Muscle layer of duodenum (tissue), 2 donors: ENCODE results near the gene INTS7.
"Not testable (repeated sequence)": the region's sequence is repeated elsewhere in the genome, so short reads cannot be mapped to it uniquely, and the experiment has no call there.

Experiments used
- H3K27ac ChIP-seq: one replicate; pipeline ENCODE4 v1.7.0; 2013; ENCODE audit warnings: mild to moderate bottlenecking, low read length
- H3K27me3 ChIP-seq: one replicate; pipeline ENCODE4 v1.7.0; 2013; ENCODE audit warnings: low read depth, mild to moderate bottlenecking, control low read depth, low read length
- H3K36me3 ChIP-seq, 2 donors: one replicate each; pipeline ENCODE4 v1.7.0; 2013; ENCODE audit warnings: low read length in 2 of 2, control low read depth in 1 of 2, mild to moderate bottlenecking in 1 of 2; ENCODE audit not compliant: insufficient read depth in 2 of 2, control insufficient read depth in 1 of 2
- H3K4me1 ChIP-seq, 2 donors: one replicate each; pipeline ENCODE4 v1.7.0; 2013; ENCODE audit warnings: low read length in 2 of 2, mild to moderate bottlenecking in 2 of 2, control low read depth in 1 of 2, moderate library complexity in 1 of 2; ENCODE audit not compliant: insufficient read depth in 2 of 2, control insufficient read depth in 1 of 2
- H3K4me3 ChIP-seq, 2 donors: one replicate each; pipeline ENCODE4 v1.7.0; 2013; ENCODE audit warnings: low read length in 2 of 2, low read depth in 1 of 2, mild to moderate bottlenecking in 1 of 2
- H3K9me3 ChIP-seq, 2 donors: one replicate each; pipeline ENCODE4 v1.7.0; 2013; ENCODE audit warnings: low read length in 2 of 2, control low read depth in 1 of 2, mild to moderate bottlenecking in 1 of 2; ENCODE audit not compliant: control insufficient read depth in 1 of 2
- donor health status: healthy.

Gene INTS7

DNA sequence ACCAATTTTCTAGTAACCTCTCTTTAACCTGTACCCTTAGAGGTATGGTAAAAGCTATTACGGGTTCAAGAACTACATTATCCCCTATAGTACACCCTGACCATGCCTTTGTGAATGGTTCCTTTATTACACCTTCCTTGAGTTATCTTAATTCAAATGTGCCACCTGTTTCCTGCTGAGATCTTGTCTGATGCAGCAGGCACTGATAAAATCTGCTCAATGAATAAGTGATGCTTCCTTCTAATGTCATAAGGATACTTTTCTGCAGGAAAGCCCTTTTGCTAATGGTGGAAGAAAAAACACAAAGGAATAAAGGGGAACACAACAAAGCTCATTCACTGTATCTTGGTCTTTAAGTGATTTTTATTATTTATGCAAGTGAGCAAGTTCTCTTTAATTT is 25.8 kb downstream of the INTS7 start:
- Histone ChIP-seq H3K4me3 (no peak overlapping the region), H3K27ac (no peak overlapping the region), H3K27me3 (no peaks in the 10 kb centered on the region), H3K36me3 (peaks cover 3 to 4% of the 10 kb centered on the region in 2 donors), H3K4me1 (no peaks in the 10 kb centered on the region), H3K9me3 (no peaks in the 10 kb centered on the region)

DNA sequence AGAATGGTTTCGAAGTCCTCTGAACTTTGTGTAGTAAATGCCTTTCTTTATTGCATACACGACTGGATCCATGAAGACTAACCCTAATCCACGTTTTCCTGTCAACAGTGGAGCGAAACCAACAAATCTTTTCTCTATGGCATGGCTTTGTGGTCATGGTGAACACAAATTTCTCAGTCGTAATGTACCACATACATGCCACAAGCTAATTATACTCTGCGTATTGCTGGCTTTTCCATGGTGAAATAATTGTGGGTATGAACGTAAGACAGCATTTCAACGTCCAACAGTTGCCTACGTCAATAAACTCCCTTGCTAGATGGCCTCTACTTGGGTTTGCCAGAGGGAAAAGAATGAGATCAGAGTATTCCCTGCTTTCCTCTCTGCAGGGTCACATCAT is 27.5 kb downstream of the INTS7 start:
- H3K9me3 ChIP-seq = no peaks in the 10 kb centered on the region
- H3K4me1 ChIP-seq = no peaks in the 10 kb centered on the region
- H3K36me3 ChIP-seq = peaks cover 3 to 4% of the 10 kb centered on the region in 2 donors
- no peak overlapping the region for H3K27ac ChIP-seq
- H3K27me3 ChIP-seq = no peaks in the 10 kb centered on the region
- no peak overlapping the region for H3K4me3 ChIP-seq

DNA sequence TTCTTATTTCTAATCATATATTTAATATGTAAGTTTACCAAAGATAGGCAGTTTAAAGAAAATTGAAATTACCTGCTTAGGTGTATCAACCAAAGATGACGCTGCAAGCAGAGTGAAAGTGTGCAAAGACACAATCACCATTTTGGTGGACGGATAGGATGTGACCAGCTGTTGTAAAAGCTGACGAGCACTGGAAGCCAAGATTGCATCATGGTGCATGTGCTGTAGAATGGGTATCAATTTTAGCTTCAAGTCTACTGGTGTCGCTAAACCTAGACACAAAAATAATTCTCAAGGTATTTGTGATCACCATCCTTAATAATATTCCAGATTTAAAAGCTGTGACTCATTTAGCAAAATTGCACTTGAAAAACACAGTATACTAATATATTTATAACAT is 28.2 kb downstream of the INTS7 start:
- no peak overlapping the region for H3K4me3 ChIP-seq
- no peaks in the 10 kb centered on the region for H3K27me3 ChIP-seq
- peaks cover 3 to 4% of the 10 kb centered on the region in 2 donors for H3K36me3 ChIP-seq
- H3K9me3 ChIP-seq = no peaks in the 10 kb centered on the region
- H3K27ac ChIP-seq = no peak overlapping the region
- no peaks in the 10 kb centered on the region for H3K4me1 ChIP-seq

DNA sequence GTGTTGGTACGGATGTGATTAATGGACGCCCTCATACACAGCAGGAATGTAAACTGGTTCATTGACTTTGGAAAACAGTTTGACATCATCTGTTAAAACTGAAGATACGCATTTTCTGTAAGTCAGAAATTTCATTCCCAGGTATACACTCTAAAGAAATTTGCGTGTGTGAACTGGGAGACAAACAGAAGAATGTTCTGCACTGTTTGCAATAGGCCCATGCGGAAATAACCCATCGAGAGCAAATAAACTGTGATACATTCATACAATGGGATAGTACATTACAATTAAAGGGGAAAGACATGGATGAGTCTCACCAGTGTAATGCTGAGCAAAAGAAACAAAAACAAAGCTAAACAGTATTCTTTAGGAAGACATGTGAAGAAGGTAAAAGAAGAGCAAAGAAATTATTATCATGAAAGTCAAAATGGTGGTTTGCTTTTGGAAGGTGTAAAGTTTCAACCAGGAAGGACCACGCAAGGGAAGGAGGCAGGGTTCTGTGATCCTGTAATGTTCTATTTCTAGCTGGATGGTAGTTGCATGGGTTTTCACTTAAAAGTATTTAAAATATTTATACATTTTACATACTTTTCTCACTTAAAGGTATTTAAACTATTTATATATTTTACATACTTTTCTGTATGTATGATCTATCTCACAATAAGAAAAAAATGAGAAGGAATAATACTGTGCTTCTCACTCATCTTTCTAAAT is 30.3 kb downstream of the INTS7 start:
- Histone ChIP-seq H3K4me1 (no peaks in the 10 kb centered on the region), H3K4me3 (no peak overlapping the region), H3K27ac (no peak overlapping the region), H3K9me3 (no peaks in the 10 kb centered on the region), H3K27me3 (no peaks in the 10 kb centered on the region), H3K36me3 (peaks cover 3 to 4% of the 10 kb centered on the region in 2 donors)

DNA sequence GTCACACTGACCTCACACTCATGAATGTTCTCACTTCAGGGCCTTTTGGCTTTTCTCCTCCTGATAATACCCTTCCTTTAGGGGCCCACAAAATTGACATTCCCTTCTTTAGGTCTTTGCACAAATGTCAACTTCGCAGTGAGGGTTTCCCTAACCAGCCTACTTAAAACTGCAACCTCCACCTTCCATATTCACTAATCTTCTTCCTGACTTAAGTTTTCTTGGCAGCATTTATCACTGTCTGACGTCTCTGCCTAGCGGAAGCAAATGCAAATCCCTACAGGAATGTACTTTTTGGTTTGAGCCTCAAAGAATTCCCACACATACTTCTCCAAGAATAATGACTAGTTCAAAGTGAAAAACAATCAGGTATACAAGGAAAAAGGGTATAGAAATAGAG is 32.8 kb downstream of the INTS7 start:
- Histone ChIP-seq H3K9me3 (peaks cover 0 to 3% of the 10 kb centered on the region in 2 donors), H3K36me3 (peaks cover 3 to 5% of the 10 kb centered on the region in 2 donors), H3K27ac (no peak overlapping the region), H3K4me3 (no peak overlapping the region), H3K27me3 (no peaks in the 10 kb centered on the region), H3K4me1 (no peaks in the 10 kb centered on the region)

DNA sequence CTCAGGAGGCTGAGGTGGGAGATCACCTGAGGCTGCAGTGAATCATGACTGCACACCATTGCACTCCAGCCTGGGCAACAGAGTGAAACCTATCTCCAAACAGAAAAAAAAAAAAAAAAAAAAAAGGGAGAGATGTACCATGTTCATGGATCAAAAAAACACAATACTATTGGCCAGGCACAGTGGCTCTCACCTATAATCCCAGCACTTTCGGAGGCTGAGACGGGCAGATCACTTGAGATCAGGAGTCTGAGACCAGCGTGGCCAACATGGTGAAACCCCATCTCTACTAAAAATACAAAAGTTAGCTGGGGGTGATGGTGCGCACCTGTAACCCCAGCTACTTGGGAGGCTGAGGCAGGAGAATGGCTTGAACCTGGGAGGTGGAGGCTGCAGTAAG is 37.9 kb downstream of the INTS7 start:
- H3K36me3 ChIP-seq = peaks cover 0 to 14% of the 10 kb centered on the region in 2 donors
- H3K27ac ChIP-seq, H3K4me3 ChIP-seq, H3K27me3 ChIP-seq, H3K9me3 ChIP-seq, H3K4me1 ChIP-seq: not testable (repeated sequence)

DNA sequence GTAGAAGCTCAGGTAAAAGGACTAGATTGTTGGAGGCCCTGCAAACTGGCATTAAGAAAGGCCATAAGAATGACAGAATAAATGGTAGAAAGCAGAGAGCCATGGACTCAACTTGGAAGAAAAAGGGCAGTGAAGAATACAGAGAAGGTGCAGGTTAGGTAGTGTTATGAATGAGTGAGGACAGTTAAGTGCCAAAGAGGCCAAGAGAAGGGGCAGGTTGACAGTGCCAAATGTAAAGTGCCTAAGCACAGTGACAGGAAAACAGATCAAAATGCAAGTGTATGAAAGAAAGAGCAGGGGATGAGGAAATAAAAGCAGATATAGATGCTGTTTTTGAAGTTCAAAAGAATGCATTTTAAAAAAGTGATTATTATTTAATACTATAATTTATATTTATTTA is 43.7 kb downstream of the INTS7 start:
- no peaks in the 10 kb centered on the region for H3K27me3 ChIP-seq
- no peaks in the 10 kb centered on the region for H3K4me1 ChIP-seq
- no peak overlapping the region for H3K27ac ChIP-seq
- H3K4me3 ChIP-seq = no peak overlapping the region
- no peaks in the 10 kb centered on the region for H3K9me3 ChIP-seq
- H3K36me3 ChIP-seq = peaks cover 0 to 5% of the 10 kb centered on the region in 2 donors

DNA sequence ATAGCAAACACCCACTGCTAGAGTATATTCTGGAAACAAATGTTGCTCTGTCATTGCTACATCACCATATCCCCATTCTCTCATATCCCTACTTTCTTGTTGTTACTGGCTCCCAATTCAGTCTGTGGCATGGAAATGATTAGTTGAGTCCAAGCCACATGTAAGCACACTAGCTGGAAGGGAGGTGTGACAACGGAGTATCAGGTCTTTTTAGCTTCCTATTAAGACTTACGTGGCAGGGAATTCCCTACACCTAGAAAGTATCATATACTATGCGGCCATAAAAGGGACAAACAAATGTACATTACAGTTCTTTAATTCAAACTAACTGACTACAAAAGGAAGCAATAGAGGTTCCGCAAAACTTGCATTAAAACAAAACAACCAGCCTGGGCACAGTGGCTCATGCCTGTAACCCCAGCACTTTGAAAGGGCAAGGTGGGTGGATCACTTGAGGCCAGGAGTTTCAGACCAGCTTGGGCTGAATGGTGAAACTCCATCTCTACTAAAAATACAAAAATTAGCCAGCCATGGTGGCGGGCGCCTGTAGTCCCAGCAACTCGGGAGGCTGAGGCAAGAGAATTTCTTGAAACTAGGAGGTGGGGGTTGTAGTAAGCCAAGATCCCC is 48.6 kb downstream of the INTS7 start:
- Histone ChIP-seq H3K9me3 (no peaks in the 10 kb centered on the region), H3K4me3 (no peak overlapping the region), H3K27ac (no peak overlapping the region), H3K4me1 (no peaks in the 10 kb centered on the region), H3K36me3 (peaks cover 7 to 18% of the 10 kb centered on the region in 2 donors), H3K27me3 (no peaks in the 10 kb centered on the region)

DNA sequence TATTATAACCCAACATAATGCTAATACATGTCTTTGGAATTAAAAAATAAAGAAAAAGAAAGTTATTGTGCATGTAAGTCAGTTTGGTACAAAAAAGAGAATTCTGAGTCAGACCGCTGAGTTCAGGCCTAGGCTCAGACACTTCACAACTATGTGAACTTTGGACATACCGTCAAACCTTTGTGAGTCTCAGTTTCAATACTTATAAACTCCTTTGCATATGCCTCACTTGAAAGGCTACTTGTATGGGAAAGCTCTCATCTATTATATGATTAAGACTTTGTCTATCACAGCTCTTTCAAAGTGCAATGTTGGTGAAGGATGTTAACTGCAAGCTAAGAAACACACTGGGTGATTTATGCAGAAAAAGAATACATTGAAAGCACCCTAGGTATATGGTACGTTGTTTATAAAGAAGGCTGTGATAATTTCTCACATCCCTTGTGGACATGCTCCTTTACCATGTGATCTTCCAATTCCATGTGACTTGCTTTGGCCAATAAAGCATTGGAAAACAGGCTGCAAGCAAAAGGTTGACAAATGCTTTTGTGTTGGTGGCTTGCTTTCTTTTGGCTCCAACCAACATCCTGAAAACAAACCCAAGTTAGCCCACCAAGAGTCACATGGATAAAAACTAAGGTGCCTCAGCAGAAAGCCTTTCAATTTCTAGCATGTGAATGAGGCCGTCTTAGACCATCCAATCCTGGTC is 49.6 kb downstream of the INTS7 start:
- Histone ChIP-seq H3K4me1 (no peaks in the 10 kb centered on the region), H3K36me3 (peaks cover 7 to 20% of the 10 kb centered on the region in 2 donors), H3K27me3 (no peaks in the 10 kb centered on the region), H3K27ac (no peak overlapping the region), H3K4me3 (no peak overlapping the region), H3K9me3 (no peaks in the 10 kb centered on the region)

DNA sequence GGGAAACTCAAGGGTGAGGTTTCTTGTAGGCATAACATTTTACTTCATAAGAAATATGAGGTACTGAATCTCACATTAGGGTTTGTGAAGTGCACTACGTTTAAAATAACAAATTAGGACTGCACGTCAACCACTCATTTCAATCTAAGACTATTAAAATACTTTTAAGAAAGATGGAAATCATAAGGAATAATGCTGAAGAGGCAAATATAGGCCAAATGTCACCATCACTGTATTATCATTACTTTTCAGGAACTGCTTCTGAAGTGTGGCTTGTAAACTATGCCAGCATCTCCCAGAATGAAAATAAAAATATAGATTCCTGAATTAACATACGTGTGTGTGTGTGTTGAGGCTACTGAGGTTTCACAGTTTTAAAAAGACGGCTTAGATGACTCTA is 56.8 kb downstream of the INTS7 start:
- Histone ChIP-seq H3K27ac (no peak overlapping the region), H3K27me3 (no peaks in the 10 kb centered on the region), H3K36me3 (peaks cover 10 to 15% of the 10 kb centered on the region in 2 donors), H3K9me3 (no peaks in the 10 kb centered on the region), H3K4me1 (peaks cover 0 to 9% of the 10 kb centered on the region in 2 donors), H3K4me3 (no peak overlapping the region)

DNA sequence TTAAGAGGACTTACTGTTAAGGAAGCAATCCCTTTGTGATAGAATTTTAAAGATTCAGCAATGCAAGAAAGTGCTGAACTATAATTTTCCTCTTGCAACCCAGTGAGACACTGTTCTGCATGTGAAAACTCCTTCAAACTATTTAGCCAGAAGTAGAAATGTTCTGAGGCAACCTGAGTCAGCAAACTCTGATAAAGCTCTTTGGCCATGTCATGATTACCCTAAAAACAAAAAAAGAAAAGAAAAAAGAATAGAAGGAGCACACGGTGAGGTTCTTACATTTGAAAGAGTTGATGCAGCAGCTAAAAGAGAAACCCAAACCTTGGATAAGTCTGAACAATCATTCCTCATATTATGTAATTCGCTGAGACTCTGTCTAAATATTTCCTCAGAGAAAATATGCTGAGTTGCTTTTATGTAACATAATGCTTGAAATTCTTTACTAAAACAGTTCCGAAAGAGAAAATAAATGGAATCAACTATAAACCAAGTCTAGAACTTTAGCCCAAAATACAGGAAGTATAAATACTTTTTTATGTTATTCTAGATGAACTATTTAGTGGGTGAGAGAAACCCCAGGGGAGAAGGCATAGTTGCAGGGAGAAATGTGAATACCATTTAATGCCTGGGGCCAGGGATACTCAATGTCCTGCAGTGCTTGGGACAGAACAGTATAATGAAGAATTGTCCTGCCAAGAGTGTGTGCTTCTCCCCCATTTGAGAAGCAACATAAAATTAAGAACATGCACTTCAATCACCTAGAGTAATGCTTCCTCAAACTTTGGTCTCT is 60.0 kb downstream of the INTS7 start:
- Histone ChIP-seq H3K4me1 (peaks cover 0 to 9% of the 10 kb centered on the region in 2 donors), H3K4me3 (no peak overlapping the region), H3K9me3 (no peaks in the 10 kb centered on the region), H3K27me3 (no peaks in the 10 kb centered on the region), H3K27ac (no peak overlapping the region), H3K36me3 (peaks cover 6 to 10% of the 10 kb centered on the region in 2 donors)
